ENCODE results near the gene PPP2R2C. TPM values are rescaled to one million over a fixed set of nuclear protein-coding genes. Genes with fewer than 3 reads are reported as not detected.

The PPP2R2C gene
- total RNA-seq, 1 experiment from 2014 or later, result 8.1 TPM

- no peaks in the 10 kb centered on the region for H3K9me3 Mint-ChIP-seq
- H2BK15ac ChIP-seq (ENCODE audit: low read depth, low read length), result no peak overlapping the region
- no peaks in the 10 kb centered on the region for H3K9me3 ChIP-seq (ENCODE audit: control insufficient read depth, low read depth, low read length)
- H3K27ac ChIP-seq (ENCODE audit: insufficient read length, low read depth, low read length), result no peak overlapping the region
- H4K20me1 ChIP-seq (ENCODE audit: control insufficient read depth, insufficient read depth, insufficient read length), result peaks cover 3% of the 10 kb centered on the region
- no peak overlapping the region for H4K8ac ChIP-seq (replicated peaks; ENCODE audit: insufficient read length, low read depth, low read length)
- no peaks in the 10 kb centered on the region for H3K79me2 ChIP-seq (ENCODE audit: insufficient read depth, low read length)
- H3K23ac ChIP-seq (ENCODE audit: insufficient read length, low read depth, low read length), result no peak overlapping the region
- H3K9ac ChIP-seq (ENCODE audit: extremely low read depth, insufficient read length, low read length), result no peak overlapping the region
- H3K4me1 ChIP-seq (ENCODE audit: insufficient read depth, low read length), result no peaks in the 10 kb centered on the region; the same call in 1 of the 2 replicates
- TF ChIP-seq, protein P1, sequence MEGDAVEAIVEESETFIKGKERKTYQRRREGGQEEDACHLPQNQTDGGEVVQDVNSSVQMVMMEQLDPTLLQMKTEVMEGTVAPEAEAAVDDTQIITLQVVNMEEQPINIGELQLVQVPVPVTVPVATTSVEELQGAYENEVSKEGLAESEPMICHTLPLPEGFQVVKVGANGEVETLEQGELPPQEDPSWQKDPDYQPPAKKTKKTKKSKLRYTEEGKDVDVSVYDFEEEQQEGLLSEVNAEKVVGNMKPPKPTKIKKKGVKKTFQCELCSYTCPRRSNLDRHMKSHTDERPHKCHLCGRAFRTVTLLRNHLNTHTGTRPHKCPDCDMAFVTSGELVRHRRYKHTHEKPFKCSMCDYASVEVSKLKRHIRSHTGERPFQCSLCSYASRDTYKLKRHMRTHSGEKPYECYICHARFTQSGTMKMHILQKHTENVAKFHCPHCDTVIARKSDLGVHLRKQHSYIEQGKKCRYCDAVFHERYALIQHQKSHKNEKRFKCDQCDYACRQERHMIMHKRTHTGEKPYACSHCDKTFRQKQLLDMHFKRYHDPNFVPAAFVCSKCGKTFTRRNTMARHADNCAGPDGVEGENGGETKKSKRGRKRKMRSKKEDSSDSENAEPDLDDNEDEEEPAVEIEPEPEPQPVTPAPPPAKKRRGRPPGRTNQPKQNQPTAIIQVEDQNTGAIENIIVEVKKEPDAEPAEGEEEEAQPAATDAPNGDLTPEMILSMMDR (conservative IDR thresholded peaks at IDR 0.05), result no peak
- H4K5ac ChIP-seq (ENCODE audit: insufficient read length, low read depth, low read length), result no peak overlapping the region
- peaks cover 0 to 2% (median under 1%) of the 10 kb centered on the region in 3 experiments; a peak in 4 of 7 replicates for H3K36me3 Mint-ChIP-seq (ENCODE audit: insufficient read depth in 1 of 3, low read depth in 3 of 3)
- no peak overlapping the region for H3K56ac ChIP-seq (ENCODE audit: insufficient read length, low read depth, low read length)
- H4K91ac ChIP-seq (ENCODE audit: insufficient read length, low read depth, low read length), result no peak overlapping the region
- DNase-seq, result no peak
- no peak overlapping the region for H3K27ac Mint-ChIP-seq
- H3K4ac ChIP-seq (ENCODE audit: low read depth, low read length), result no peak overlapping the region
- no peaks in the 10 kb centered on the region for H3K23me2 ChIP-seq (ENCODE audit: insufficient read length, low read depth, low read length, poor library complexity, severe bottlenecking)
- no peaks in the 10 kb centered on the region for H3K79me1 ChIP-seq (ENCODE audit: insufficient read depth, low read depth, low read length, poor library complexity, severe bottlenecking)
- no peak overlapping the region for H2BK5ac ChIP-seq (ENCODE audit: insufficient read length, low read length)
- H2AFZ ChIP-seq (ENCODE audit: low read length), result no peak overlapping the region
- WGBS (ENCODE audit: extremely low coverage, insufficient read length, low lambda C conversion rate), result no CpG with 5 or more reads among the region's 1 CpG
- no peak overlapping the region for H2BK20ac ChIP-seq (ENCODE audit: low read depth, low read length, poor library complexity, severe bottlenecking)
- no peak overlapping the region for H3K14ac ChIP-seq (ENCODE audit: insufficient read depth, low read length)
- H3T11ph ChIP-seq (ENCODE audit: low read length), result no peak overlapping the region
- H3K4me3 Mint-ChIP-seq, result no peak overlapping the region
- no peak overlapping the region for H3K18ac ChIP-seq (ENCODE audit: insufficient read length, low read depth, low read length)
- no peak overlapping the region for H2AK5ac ChIP-seq (ENCODE audit: insufficient read length, low read length)
- no peak overlapping the region for H2BK120ac ChIP-seq (ENCODE audit: low read depth, low read length, poor library complexity, severe bottlenecking)
- no peak overlapping the region for H3K4me2 ChIP-seq (ENCODE audit: insufficient read depth, insufficient read length, low read length)
- peaks cover 33 to 48% of the 10 kb centered on the region in 2 experiments for H3K4me1 Mint-ChIP-seq
- H2BK12ac ChIP-seq (ENCODE audit: insufficient read length, low read depth, low read length), result no peak overlapping the region
- no peaks in the 10 kb centered on the region for H3K27me3 ChIP-seq (ENCODE audit: insufficient read depth, low read length)
- H3K27me3 Mint-ChIP-seq (ENCODE audit: low read depth), result peaks cover 3% of the 10 kb centered on the region
Measured at GRCh38 chr4:6273661-6273990, 198.8 kb downstream of the PPP2R2C start.

All from H9 (cell line).